ENCODE measurements around the gene PMFBP1. TPM values are rescaled to one million over a fixed set of nuclear protein-coding genes. Genes with fewer than 3 reads are reported as not detected.
A peak's percentile ranks its signal among the peaks of the same experiment; 100 is the strongest.

PMFBP1 gene
- total RNA-seq, 1 donor from 2014 or later = not detected

GRCh38 chr16:72124761-72125634 lies 47.0 kb downstream of the PMFBP1 start:
- intact Hi-C loops (cut with DNase I) = no loop called here
- TF ChIP-seq CTCF (IDR thresholded peaks at IDR 0.05) = peak; percentile 47 to 76 (median 65)
- H3K27me3 ChIP-seq = no peaks in the 10 kb centered on the region
- no peak for DNase-seq (ENCODE audit: low spot score in 2 of 2)
- no peak overlapping the region for H3K27ac ChIP-seq
- H3K4me1 ChIP-seq = no peaks in the 10 kb centered on the region
- H3K36me3 ChIP-seq = no peaks in the 10 kb centered on the region
- no peak overlapping the region for H3K4me3 ChIP-seq
- H3K9me3 ChIP-seq = no peaks in the 10 kb centered on the region

GRCh38 chr16:72124148-72124547 lies 47.8 kb downstream of the PMFBP1 start:
- intact Hi-C loops (cut with DNase I) = no loop called here
- TF ChIP-seq CTCF (IDR thresholded peaks at IDR 0.05) = no peak
- Histone ChIP-seq H3K4me1 (no peaks in the 10 kb centered on the region), H3K36me3 (no peaks in the 10 kb centered on the region), H3K27me3 (no peaks in the 10 kb centered on the region), H3K9me3 (no peaks in the 10 kb centered on the region), H3K4me3 (no peak overlapping the region), H3K27ac (no peak overlapping the region)
- DNase-seq (ENCODE audit: low spot score in 2 of 2) = no peak

- no peak overlapping the region for H3K27ac ChIP-seq
- DNase-seq (ENCODE audit: low spot score in 2 of 2) = no peak
- no peaks in the 10 kb centered on the region for H3K36me3 ChIP-seq
- H3K27me3 ChIP-seq = no peaks in the 10 kb centered on the region
- no peaks in the 10 kb centered on the region for H3K4me1 ChIP-seq
- intact Hi-C loops (cut with DNase I) = no loop called here
- no peak overlapping the region for H3K4me3 ChIP-seq
- H3K9me3 ChIP-seq = no peaks in the 10 kb centered on the region
- no peak for TF ChIP-seq CTCF (IDR thresholded peaks at IDR 0.05)
Measured at GRCh38 chr16:72123426-72123825, 48.5 kb downstream of the PMFBP1 start.

- intact Hi-C loops (cut with DNase I) = no loop called here
- no peak for TF ChIP-seq CTCF (IDR thresholded peaks at IDR 0.05)
- Histone ChIP-seq H3K4me3 (no peak overlapping the region), H3K36me3 (no peaks in the 10 kb centered on the region), H3K4me1 (no peaks in the 10 kb centered on the region), H3K27ac (no peak overlapping the region), H3K27me3 (no peaks in the 10 kb centered on the region), H3K9me3 (no peaks in the 10 kb centered on the region)
- DNase-seq (ENCODE audit: low spot score in 2 of 2) = no peak
Measured at GRCh38 chr16:72122916-72123315, 49.0 kb downstream of the PMFBP1 start.

- H3K4me3 ChIP-seq = no peak overlapping the region
- H3K9me3 ChIP-seq = no peaks in the 10 kb centered on the region
- H3K27me3 ChIP-seq = no peaks in the 10 kb centered on the region
- intact Hi-C loops (cut with DNase I) = no loop called here
- no peaks in the 10 kb centered on the region for H3K4me1 ChIP-seq
- no peak for DNase-seq (ENCODE audit: low spot score in 2 of 2)
- TF ChIP-seq CTCF (IDR thresholded peaks at IDR 0.05) = no peak
- no peaks in the 10 kb centered on the region for H3K36me3 ChIP-seq
- H3K27ac ChIP-seq = no peak overlapping the region
Measured at GRCh38 chr16:72122308-72122707, 49.6 kb downstream of the PMFBP1 start.

Measured in ascending aorta (tissue), 2 donors.